ENCODE data around the gene PTPN21. TPM values are rescaled to one million over a fixed set of nuclear protein-coding genes. Genes with fewer than 3 reads are reported as not detected.

Gene PTPN21
- total RNA-seq, 1 donor from 2014 or later = 70.6 TPM

- H3K4me3 ChIP-seq = no peak overlapping the region
- no peak for DNase-seq
- no peaks in the 10 kb centered on the region for H3K4me1 ChIP-seq
- no peak overlapping the region for H3K27ac ChIP-seq
- H3K27me3 ChIP-seq = no peaks in the 10 kb centered on the region
- H3K36me3 ChIP-seq = peaks cover 18% of the 10 kb centered on the region
- TF ChIP-seq CTCF (IDR thresholded peaks at IDR 0.05) = no peak
- intact Hi-C loops (cut with DNase I) = no loop called here
- H3K9me3 ChIP-seq = no peaks in the 10 kb centered on the region
- ATAC-seq = peak; percentile 50
Observed at GRCh38 chr14:88488081-88488480, 66.7 kb downstream of the PTPN21 start.

GRCh38 chr14:88482524-88482923 is 72.3 kb downstream of the PTPN21 start:
- H3K36me3 ChIP-seq = peaks cover 32% of the 10 kb centered on the region

GRCh38 chr14:88481794-88482193 is 73.0 kb downstream of the PTPN21 start:
- H3K9me3 ChIP-seq = no peaks in the 10 kb centered on the region
- ATAC-seq (peak; percentile 90), DNase-seq (no peak)
- peak overlapping the region; percentile 30 for H3K27ac ChIP-seq
- H3K27me3 ChIP-seq = no peaks in the 10 kb centered on the region
- intact Hi-C loops (cut with DNase I) = no loop called here
- no peaks in the 10 kb centered on the region for H3K4me1 ChIP-seq
- no peak overlapping the region for H3K4me3 ChIP-seq
- TF ChIP-seq CTCF (IDR thresholded peaks at IDR 0.05) = no peak
- peaks cover 38% of the 10 kb centered on the region for H3K36me3 ChIP-seq

More at GRCh38 chr14:88482524-88482923, 72.3 kb downstream of the PTPN21 start:
- intact Hi-C loops (cut with DNase I) = no loop called here
- TF ChIP-seq CTCF (IDR thresholded peaks at IDR 0.05) = no peak
- ATAC-seq = no peak
- DNase-seq = no peak
- Histone ChIP-seq H3K27me3 (no peaks in the 10 kb centered on the region), H3K4me3 (no peak overlapping the region), H3K27ac (no peak overlapping the region), H3K4me1 (no peaks in the 10 kb centered on the region), H3K9me3 (no peaks in the 10 kb centered on the region)

GRCh38 chr14:88481059-88481458 is 73.7 kb downstream of the PTPN21 start:
- H3K27me3 ChIP-seq = no peaks in the 10 kb centered on the region
- intact Hi-C loops (cut with DNase I) = no loop called here
- H3K9me3 ChIP-seq = no peaks in the 10 kb centered on the region
- peaks cover 42% of the 10 kb centered on the region for H3K36me3 ChIP-seq
- no peaks in the 10 kb centered on the region for H3K4me1 ChIP-seq
- TF ChIP-seq CTCF (IDR thresholded peaks at IDR 0.05) = no peak
- ATAC-seq (peak; percentile 25), DNase-seq (no peak)
- H3K27ac ChIP-seq = peak overlapping the region; percentile 30
- H3K4me3 ChIP-seq = no peak overlapping the region

- intact Hi-C loops (cut with DNase I) = no loop called here
- Histone ChIP-seq H3K4me1 (no peaks in the 10 kb centered on the region), H3K27ac (no peak overlapping the region), H3K27me3 (no peaks in the 10 kb centered on the region), H3K36me3 (peaks cover 33% of the 10 kb centered on the region), H3K4me3 (no peak overlapping the region), H3K9me3 (no peaks in the 10 kb centered on the region)
- TF ChIP-seq CTCF (IDR thresholded peaks at IDR 0.05) = no peak
- no peak for DNase-seq
- no peak for ATAC-seq
Observed at GRCh38 chr14:88479574-88479987, 75.2 kb downstream of the PTPN21 start.

GRCh38 chr14:88478931-88479330 is 75.9 kb downstream of the PTPN21 start:
- Histone ChIP-seq H3K4me3 (no peak overlapping the region), H3K27ac (no peak overlapping the region), H3K9me3 (no peaks in the 10 kb centered on the region), H3K36me3 (peaks cover 28% of the 10 kb centered on the region), H3K27me3 (no peaks in the 10 kb centered on the region), H3K4me1 (no peaks in the 10 kb centered on the region)
- ATAC-seq (no peak), DNase-seq (no peak)
- intact Hi-C loops (cut with DNase I) = no loop called here
- TF ChIP-seq CTCF (IDR thresholded peaks at IDR 0.05) = no peak

Measured in upper lobe of right lung (tissue), 1 donor.